ENCODE results near the gene CAMKK1.

DNA sequence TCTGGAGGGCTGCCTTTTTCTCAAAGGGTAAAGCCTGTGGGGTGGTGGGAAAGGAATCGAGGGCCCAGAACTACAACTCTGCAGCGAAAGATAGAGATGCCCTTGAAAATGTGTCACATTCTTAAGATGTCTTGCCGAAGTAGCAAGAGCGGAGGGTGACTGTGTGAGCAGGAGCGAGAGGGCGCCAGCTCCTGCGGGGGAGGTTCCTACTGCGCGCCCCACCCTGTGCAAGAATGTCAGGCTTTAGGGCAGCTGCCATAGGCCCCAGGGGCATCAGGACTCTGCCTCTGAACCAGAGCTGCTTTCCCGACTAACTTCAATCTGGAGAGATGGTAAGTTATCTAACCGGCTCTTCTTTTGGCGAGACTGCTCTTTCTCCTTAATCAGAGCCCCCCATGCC, 80.1 kb downstream of the CAMKK1 start:
- TF ChIP-seq MXI1 (conservative IDR thresholded peaks at IDR 0.05; ENCODE audit: poor library complexity, severe bottlenecking) (no peak), CTCF (IDR thresholded peaks at IDR 0.05; ENCODE audit: poor library complexity, severe bottlenecking) (no peak)
